ENCODE data around the gene KRTCAP3. TPM values are rescaled to one million over a fixed set of nuclear protein-coding genes. Genes with fewer than 3 reads are reported as not detected.

The KRTCAP3 gene
- polyA plus RNA-seq, 1 donor from 2014 or later, result 2.3 TPM

DNA sequence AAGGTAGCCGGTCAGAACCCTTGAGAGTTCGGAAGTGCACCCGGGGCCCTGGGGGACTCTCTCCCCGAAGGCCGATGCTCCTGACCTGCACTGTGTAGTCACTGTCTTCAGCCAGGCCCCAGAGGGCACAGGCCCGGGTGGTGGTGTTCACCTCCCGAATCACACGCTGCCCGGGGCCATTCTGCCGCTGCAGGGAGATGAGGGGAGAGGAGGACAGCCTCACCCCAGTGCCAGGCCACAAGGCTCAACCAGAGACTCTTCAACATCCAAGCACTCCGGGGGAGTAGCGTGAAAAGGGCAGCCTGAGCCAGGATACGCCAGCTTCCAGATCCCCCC lies 51.7 kb downstream of the KRTCAP3 start:
- TF ChIP-seq TAF1 (IDR thresholded peaks at IDR 0.05; ENCODE audit: low read depth) (no peak), EZH2 (IDR thresholded peaks at IDR 0.05; ENCODE audit: borderline replicate concordance, insufficient read depth, low read length, poor library complexity, severe bottlenecking) (no peak), EP300 (conservative IDR thresholded peaks at IDR 0.05; ENCODE audit: poor library complexity, severe bottlenecking) (no peak), SMC3 (conservative IDR thresholded peaks at IDR 0.05; ENCODE audit: poor library complexity) (no peak), RAD21 (conservative IDR thresholded peaks at IDR 0.05) (no peak), MXI1 (conservative IDR thresholded peaks at IDR 0.05; ENCODE audit: poor library complexity, severe bottlenecking) (no peak), POLR2AphosphoS5 (IDR thresholded peaks at IDR 0.05) (no peak)
- TF ChIP-seq, protein P1, sequence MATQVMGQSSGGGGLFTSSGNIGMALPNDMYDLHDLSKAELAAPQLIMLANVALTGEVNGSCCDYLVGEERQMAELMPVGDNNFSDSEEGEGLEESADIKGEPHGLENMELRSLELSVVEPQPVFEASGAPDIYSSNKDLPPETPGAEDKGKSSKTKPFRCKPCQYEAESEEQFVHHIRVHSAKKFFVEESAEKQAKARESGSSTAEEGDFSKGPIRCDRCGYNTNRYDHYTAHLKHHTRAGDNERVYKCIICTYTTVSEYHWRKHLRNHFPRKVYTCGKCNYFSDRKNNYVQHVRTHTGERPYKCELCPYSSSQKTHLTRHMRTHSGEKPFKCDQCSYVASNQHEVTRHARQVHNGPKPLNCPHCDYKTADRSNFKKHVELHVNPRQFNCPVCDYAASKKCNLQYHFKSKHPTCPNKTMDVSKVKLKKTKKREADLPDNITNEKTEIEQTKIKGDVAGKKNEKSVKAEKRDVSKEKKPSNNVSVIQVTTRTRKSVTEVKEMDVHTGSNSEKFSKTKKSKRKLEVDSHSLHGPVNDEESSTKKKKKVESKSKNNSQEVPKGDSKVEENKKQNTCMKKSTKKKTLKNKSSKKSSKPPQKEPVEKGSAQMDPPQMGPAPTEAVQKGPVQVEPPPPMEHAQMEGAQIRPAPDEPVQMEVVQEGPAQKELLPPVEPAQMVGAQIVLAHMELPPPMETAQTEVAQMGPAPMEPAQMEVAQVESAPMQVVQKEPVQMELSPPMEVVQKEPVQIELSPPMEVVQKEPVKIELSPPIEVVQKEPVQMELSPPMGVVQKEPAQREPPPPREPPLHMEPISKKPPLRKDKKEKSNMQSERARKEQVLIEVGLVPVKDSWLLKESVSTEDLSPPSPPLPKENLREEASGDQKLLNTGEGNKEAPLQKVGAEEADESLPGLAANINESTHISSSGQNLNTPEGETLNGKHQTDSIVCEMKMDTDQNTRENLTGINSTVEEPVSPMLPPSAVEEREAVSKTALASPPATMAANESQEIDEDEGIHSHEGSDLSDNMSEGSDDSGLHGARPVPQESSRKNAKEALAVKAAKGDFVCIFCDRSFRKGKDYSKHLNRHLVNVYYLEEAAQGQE (IDR thresholded peaks at IDR 0.05; ENCODE audit: borderline replicate concordance), result no peak
- TF ChIP-seq, protein P2, sequence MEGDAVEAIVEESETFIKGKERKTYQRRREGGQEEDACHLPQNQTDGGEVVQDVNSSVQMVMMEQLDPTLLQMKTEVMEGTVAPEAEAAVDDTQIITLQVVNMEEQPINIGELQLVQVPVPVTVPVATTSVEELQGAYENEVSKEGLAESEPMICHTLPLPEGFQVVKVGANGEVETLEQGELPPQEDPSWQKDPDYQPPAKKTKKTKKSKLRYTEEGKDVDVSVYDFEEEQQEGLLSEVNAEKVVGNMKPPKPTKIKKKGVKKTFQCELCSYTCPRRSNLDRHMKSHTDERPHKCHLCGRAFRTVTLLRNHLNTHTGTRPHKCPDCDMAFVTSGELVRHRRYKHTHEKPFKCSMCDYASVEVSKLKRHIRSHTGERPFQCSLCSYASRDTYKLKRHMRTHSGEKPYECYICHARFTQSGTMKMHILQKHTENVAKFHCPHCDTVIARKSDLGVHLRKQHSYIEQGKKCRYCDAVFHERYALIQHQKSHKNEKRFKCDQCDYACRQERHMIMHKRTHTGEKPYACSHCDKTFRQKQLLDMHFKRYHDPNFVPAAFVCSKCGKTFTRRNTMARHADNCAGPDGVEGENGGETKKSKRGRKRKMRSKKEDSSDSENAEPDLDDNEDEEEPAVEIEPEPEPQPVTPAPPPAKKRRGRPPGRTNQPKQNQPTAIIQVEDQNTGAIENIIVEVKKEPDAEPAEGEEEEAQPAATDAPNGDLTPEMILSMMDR (IDR thresholded peaks at IDR 0.05; ENCODE audit: poor library complexity, severe bottlenecking), result no peak
- Histone ChIP-seq H3K9ac (ENCODE audit: low read length) (no peak overlapping the region), H3K36me3 (ENCODE audit: insufficient read depth, low read length) (no peaks in the 10 kb centered on the region), H4K20me1 (ENCODE audit: insufficient read depth) (no peaks in the 10 kb centered on the region), H3K9me3 (ENCODE audit: low read length) (no peaks in the 10 kb centered on the region), H3K9me2 (ENCODE audit: insufficient read depth, low read length) (no peaks in the 10 kb centered on the region), H3K79me2 (replicated peaks; ENCODE audit: insufficient read depth, low read length) (no peaks in the 10 kb centered on the region), H3K4me2 (ENCODE audit: low read length) (peak overlapping the region; percentile 21), H3K27me3 (ENCODE audit: insufficient read depth, low read depth, low read length) (peaks cover 7% of the 10 kb centered on the region), H3K4me3 (ENCODE audit: low read length) (peak overlapping the region; percentile 80), H3F3A (ENCODE audit: insufficient read depth, low read length, poor library complexity, severe bottlenecking) (no peaks in the 10 kb centered on the region), H3K27ac (ENCODE audit: low read length) (no peak overlapping the region), H2AFZ (ENCODE audit: low read depth, low read length) (no peak overlapping the region)

Small RNAs within 50 kb of the gene (small RNA-seq; reads per million reads assigned to genes)
- 0 to 0.08 (median 0) reads per million in 3 experiments for gene RNU6-986P

Other genes starting within 250 kb of the KRTCAP3 start
- gene ATRAID, start 230.3 kb upstream of the KRTCAP3 start, polyA plus RNA-seq, result 94.3 and 121 TPM in 2 replicates
- gene SLC5A6, start 230.1 kb upstream of the KRTCAP3 start, polyA plus RNA-seq, result 64.3 and 98.4 TPM in 2 replicates
- gene CAD, start 225.0 kb upstream of the KRTCAP3 start, polyA plus RNA-seq, result 14.2 and 22.8 TPM in 2 replicates
- not detected in 2 replicates for gene SLC30A3, start 179.3 kb upstream of the KRTCAP3 start, polyA plus RNA-seq
- gene DNAJC5G, start 166.9 kb upstream of the KRTCAP3 start, polyA plus RNA-seq, result not detected in 2 replicates
- gene TRIM54, start 160.0 kb upstream of the KRTCAP3 start, polyA plus RNA-seq, result 0.28 TPM in 1 of 2 replicates, not detected in the other
- gene UCN, start 133.9 kb upstream of the KRTCAP3 start, polyA plus RNA-seq, result 3.1 and 9.0 TPM in 2 replicates
- 79.6 and 104 TPM in 2 replicates for gene MPV17, start 119.3 kb upstream of the KRTCAP3 start, polyA plus RNA-seq
- gene GTF3C2, start 85.6 kb upstream of the KRTCAP3 start, polyA plus RNA-seq, result 27.8 and 37.2 TPM in 2 replicates
- 43.7 and 45.3 TPM in 2 replicates for gene EIF2B4, start 72.0 kb upstream of the KRTCAP3 start, polyA plus RNA-seq
- 69.8 and 86.9 TPM in 2 replicates for gene SNX17, start 71.8 kb upstream of the KRTCAP3 start, polyA plus RNA-seq
- gene ZNF513, start 61.6 kb upstream of the KRTCAP3 start, polyA plus RNA-seq, result 40.5 and 46.8 TPM in 2 replicates
- 99.0 and 107 TPM in 2 replicates for gene PPM1G, start 32.8 kb upstream of the KRTCAP3 start, polyA plus RNA-seq
- gene NRBP1, start 13.8 kb upstream of the KRTCAP3 start, polyA plus RNA-seq, result 115 and 161 TPM in 2 replicates
- gene IFT172, start 47.4 kb downstream of the KRTCAP3 start, polyA plus RNA-seq, result 18.2 and 26.9 TPM in 2 replicates
- gene FNDC4, start 52.8 kb downstream of the KRTCAP3 start, polyA plus RNA-seq, result 68.2 and 101 TPM in 2 replicates
- 2.3 and 2.5 TPM in 2 replicates for gene GCKR, start 54.5 kb downstream of the KRTCAP3 start, polyA plus RNA-seq
- gene ZNF512, start 140.7 kb downstream of the KRTCAP3 start, polyA plus RNA-seq, result 30.8 and 36.4 TPM in 2 replicates
- 2.2 and 3.0 TPM in 2 replicates for gene CCDC121, start 186.6 kb downstream of the KRTCAP3 start, polyA plus RNA-seq
- 42.3 and 48.2 TPM in 2 replicates for gene GPN1, start 186.7 kb downstream of the KRTCAP3 start, polyA plus RNA-seq
- gene SUPT7L, start 221.2 kb downstream of the KRTCAP3 start, polyA plus RNA-seq, result 90.4 and 95.8 TPM in 2 replicates
- 37.8 and 47.9 TPM in 2 replicates for gene SLC4A1AP, start 221.5 kb downstream of the KRTCAP3 start, polyA plus RNA-seq